HG03558 (cell line): Measurements from ENCODE around the gene KRTAP4-6.
"Not testable (repeated sequence)": the region's sequence is repeated elsewhere in the genome, so short reads cannot be mapped to it uniquely, and the experiment has no call there.

Experiments used
- ATAC-seq: cut with Tn5 transposase; IDR thresholded peaks from one replicate; pipeline ENCODE4 v1.9.1; 2021; ENCODE audit warnings: moderate number of reproducible peaks; ENCODE audit not compliant: unreplicated experiment; ENCODE audit errors: extremely low read depth

The KRTAP4-6 gene

GRCh38 chr17:41148971-41149651, 8.8 kb upstream of the KRTAP4-6 start:
- not testable (repeated sequence) for ATAC-seq

- no peak for ATAC-seq
Measured at GRCh38 chr17:41147531-41148204, 7.3 kb upstream of the KRTAP4-6 start.

- no peak for ATAC-seq
Measured at GRCh38 chr17:41145261-41145660, 4.9 kb upstream of the KRTAP4-6 start.

- no peak for ATAC-seq
Measured at GRCh38 chr17:41144846-41145245, 4.5 kb upstream of the KRTAP4-6 start.

GRCh38 chr17:41141361-41141760, 1.0 kb upstream of the KRTAP4-6 start:
- ATAC-seq, result no peak

GRCh38 chr17:41139865-41140264, 479 bp downstream of the KRTAP4-6 start:
- ATAC-seq, result not testable (repeated sequence)

GRCh38 chr17:41133880-41134735, 6.2 kb downstream of the KRTAP4-6 start:
- ATAC-seq, result no peak

- ATAC-seq, result no peak
Measured at GRCh38 chr17:41131979-41132378, 8.4 kb downstream of the KRTAP4-6 start.

- ATAC-seq, result no peak
Measured at GRCh38 chr17:41127371-41127770, 13.0 kb downstream of the KRTAP4-6 start.

- no peak for ATAC-seq
Measured at GRCh38 chr17:41126412-41126811, 13.9 kb downstream of the KRTAP4-6 start.

GRCh38 chr17:41125064-41125463, 15.3 kb downstream of the KRTAP4-6 start:
- no peak for ATAC-seq

GRCh38 chr17:41123991-41124371, 16.4 kb downstream of the KRTAP4-6 start, which contains the start of gene KRTAP4-12:
KRTAP4-12 (minus strand) TSS chr17:41124182; CDS start chr17:41124122, 60 bp downstream.
- ATAC-seq, result not testable (repeated sequence)

- ATAC-seq, result not testable (repeated sequence)
Measured at GRCh38 chr17:41123292-41123990, 16.9 kb downstream of the KRTAP4-6 start.

GRCh38 chr17:41121742-41122141, 18.6 kb downstream of the KRTAP4-6 start:
- ATAC-seq, result no peak

- ATAC-seq, result not testable (repeated sequence)
Measured at GRCh38 chr17:41119696-41120690, 20.4 kb downstream of the KRTAP4-6 start.

- ATAC-seq, result no peak
Measured at GRCh38 chr17:41118721-41119120, 21.6 kb downstream of the KRTAP4-6 start.

GRCh38 chr17:41117846-41118386, 22.4 kb downstream of the KRTAP4-6 start, which contains the start of gene KRTAP4-11:
KRTAP4-11 (minus strand) TSS chr17:41118373; CDS start chr17:41118315, 58 bp downstream.
- ATAC-seq, result not testable (repeated sequence)

GRCh38 chr17:41116297-41116696, 24.0 kb downstream of the KRTAP4-6 start:
- ATAC-seq, result no peak
